HL-60 (cell line): ENCODE measurements around the gene SUN1.

Source experiments
- REST ChIP-seq: IDR thresholded peaks from 2 replicates; pipeline ENCODE4 v1.6.1; 2012; ENCODE audit warnings: low read depth; ENCODE audit not compliant: insufficient replicate concordance
- SPI1 ChIP-seq: IDR thresholded peaks from 2 replicates; pipeline ENCODE4 v1.6.1; 2012; ENCODE audit warnings: low read depth, mild to moderate bottlenecking, borderline replicate concordance
- TF ChIP-seq, protein P1 (sequence below): IDR thresholded peaks from one replicate; pipeline ENCODE4 v1.5.1; 2011; ENCODE audit warnings: low read length, control low read depth, inconsistent platforms; ENCODE audit not compliant: insufficient read depth

GRCh38 chr7:835485-836401 is 3.5 kb downstream of the SUN1 start:
- TF ChIP-seq, protein P1, sequence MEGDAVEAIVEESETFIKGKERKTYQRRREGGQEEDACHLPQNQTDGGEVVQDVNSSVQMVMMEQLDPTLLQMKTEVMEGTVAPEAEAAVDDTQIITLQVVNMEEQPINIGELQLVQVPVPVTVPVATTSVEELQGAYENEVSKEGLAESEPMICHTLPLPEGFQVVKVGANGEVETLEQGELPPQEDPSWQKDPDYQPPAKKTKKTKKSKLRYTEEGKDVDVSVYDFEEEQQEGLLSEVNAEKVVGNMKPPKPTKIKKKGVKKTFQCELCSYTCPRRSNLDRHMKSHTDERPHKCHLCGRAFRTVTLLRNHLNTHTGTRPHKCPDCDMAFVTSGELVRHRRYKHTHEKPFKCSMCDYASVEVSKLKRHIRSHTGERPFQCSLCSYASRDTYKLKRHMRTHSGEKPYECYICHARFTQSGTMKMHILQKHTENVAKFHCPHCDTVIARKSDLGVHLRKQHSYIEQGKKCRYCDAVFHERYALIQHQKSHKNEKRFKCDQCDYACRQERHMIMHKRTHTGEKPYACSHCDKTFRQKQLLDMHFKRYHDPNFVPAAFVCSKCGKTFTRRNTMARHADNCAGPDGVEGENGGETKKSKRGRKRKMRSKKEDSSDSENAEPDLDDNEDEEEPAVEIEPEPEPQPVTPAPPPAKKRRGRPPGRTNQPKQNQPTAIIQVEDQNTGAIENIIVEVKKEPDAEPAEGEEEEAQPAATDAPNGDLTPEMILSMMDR: no peak
- no peak; the same call in 1 of the 2 replicates for TF ChIP-seq SPI1
- no peak for TF ChIP-seq REST
